GM10248 (cell line): ENCODE data around the gene SNX30.

Source experiments
- CTCF ChIA-PET: fragments of 300-600 bp; sonication (Branson Sonifier 250); formaldehyde crosslinking; extraction: SDS; loops from one replicate; lab custom pipeline; 2021; ENCODE audit warnings: antibody characterized with exemption; lab: Yijun Ruan, JAX
- POLR2A ChIA-PET: fragments of 350-650 bp; sonication (Branson Sonifier 250); formaldehyde crosslinking; extraction: SDS; loops from one replicate; lab custom pipeline; 2020; ENCODE audit warnings: antibody characterized with exemption; lab: Yijun Ruan, JAX
- DNase-seq: peaks from one replicate; pipeline ENCODE4 v3.0.0; 2012; ENCODE audit errors: extremely low spot score
- TF ChIP-seq, protein P1 (sequence below): IDR thresholded peaks from 2 replicates; pipeline ENCODE4 v1.5.1; 2012; ENCODE audit warnings: mild to moderate bottlenecking, low read depth; ENCODE audit errors: extremely low read depth, missing control alignments, control extremely low read depth

The SNX30 gene

DNA sequence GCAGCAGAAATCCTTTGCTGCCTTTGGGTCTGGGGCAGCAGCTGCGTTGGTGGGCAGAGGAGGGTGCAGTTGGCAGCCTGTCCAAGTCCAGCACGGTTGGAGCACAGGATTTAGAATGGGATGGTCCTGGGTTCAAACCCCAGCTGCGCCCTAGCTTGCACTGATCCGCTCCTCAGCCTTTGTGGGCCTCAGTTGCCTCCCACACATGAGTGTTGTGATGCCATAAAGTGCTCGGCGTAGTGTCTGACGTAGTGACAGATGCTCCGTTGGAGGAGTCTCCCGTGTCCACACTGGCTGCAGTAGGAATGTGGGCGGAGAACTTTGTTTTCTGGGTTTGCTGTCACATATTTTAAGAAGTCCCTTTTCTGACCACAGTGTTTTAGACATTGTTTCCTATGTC, 104.1 kb downstream of the SNX30 start:
- TF ChIP-seq, protein P1, sequence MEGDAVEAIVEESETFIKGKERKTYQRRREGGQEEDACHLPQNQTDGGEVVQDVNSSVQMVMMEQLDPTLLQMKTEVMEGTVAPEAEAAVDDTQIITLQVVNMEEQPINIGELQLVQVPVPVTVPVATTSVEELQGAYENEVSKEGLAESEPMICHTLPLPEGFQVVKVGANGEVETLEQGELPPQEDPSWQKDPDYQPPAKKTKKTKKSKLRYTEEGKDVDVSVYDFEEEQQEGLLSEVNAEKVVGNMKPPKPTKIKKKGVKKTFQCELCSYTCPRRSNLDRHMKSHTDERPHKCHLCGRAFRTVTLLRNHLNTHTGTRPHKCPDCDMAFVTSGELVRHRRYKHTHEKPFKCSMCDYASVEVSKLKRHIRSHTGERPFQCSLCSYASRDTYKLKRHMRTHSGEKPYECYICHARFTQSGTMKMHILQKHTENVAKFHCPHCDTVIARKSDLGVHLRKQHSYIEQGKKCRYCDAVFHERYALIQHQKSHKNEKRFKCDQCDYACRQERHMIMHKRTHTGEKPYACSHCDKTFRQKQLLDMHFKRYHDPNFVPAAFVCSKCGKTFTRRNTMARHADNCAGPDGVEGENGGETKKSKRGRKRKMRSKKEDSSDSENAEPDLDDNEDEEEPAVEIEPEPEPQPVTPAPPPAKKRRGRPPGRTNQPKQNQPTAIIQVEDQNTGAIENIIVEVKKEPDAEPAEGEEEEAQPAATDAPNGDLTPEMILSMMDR, result no peak
- ChIA-PET CTCF (interaction anchor here (2.6 to 4.7 kb wide), 2 partner anchors 9 to 48 kb away, joined by 14 to 25 read pairs; no protein-coding TSS in a partner anchor), POLR2A (no interaction called here)
- no peak for DNase-seq

DNA sequence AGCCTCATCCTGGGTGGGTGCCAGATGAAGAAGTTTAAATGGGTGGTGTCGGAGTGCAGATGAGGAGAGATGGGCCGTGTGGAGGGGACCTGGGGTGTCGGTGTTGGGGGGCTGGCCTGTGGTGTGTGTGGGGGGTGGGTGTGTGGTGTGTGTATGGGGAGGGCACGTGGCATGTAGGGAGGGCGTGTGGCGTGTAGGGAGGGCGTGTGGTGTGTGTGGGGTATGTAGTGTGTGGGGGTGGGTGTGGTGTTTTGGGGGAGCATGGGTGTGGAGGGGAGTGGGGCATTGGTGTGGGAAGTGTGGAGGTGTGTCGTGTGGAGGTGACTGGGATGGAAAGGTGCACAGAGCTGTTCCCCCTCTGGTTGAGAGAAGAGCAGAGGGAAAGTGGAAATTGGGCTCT, 105.6 kb downstream of the SNX30 start:
- CTCF ChIA-PET, result interaction anchor here (1.0 to 4.7 kb wide), 5 partner anchors 10 to 47 kb away, joined by 3 to 25 read pairs (median 13); no protein-coding TSS in a partner anchor
- DNase-seq, result no peak
- TF ChIP-seq, protein P1, result no peak
- POLR2A ChIA-PET, result no interaction called here

DNA sequence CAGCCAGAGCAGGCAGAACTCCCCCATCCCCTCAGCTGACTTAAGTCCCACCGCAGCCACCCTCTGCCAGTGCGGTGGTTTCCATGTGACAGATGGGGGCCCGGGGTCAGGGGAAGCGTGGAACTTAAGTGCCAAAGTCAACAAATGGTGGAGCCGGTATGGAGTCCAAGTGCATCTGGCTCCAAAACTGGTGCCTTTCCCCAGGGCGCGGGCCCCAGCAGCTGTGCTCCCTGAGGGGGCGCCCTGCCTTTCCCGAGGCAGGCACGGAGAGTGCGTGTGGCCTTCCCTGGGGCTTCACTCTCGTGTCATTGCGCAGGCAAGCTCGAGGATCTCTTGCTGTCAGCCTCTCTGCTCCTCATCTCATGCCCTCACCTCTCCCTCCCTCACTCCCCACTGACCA, 106.3 kb downstream of the SNX30 start:
- TF ChIP-seq, protein P1, result no peak
- DNase-seq, result no peak
- CTCF ChIA-PET, result interaction anchor here (1.6 to 4.7 kb wide), 4 partner anchors 11 to 47 kb away, joined by 5 to 25 read pairs (median 10); no protein-coding TSS in a partner anchor
- POLR2A ChIA-PET, result no interaction called here

DNA sequence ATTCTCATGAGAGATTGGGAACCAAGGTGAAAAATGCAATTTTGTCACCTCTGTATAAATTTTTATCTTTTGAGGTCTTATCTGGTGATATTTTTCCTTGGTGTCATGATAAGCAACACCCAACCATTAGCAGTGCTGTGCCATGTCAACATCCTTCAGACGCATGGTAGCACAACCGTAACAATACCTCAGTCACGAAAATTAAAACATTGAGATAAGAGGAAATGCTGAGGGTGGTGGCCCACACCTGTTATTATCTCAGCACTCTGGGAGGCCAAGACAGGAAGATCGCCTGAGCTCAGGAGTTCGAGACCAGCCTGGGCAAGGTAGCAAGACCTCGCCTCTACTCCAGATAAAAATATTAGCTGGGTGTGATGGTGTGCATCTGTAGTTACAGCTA, 107.4 kb downstream of the SNX30 start:
- DNase-seq, result no peak
- TF ChIP-seq, protein P1, result no peak
- ChIA-PET POLR2A (no interaction called here), CTCF (interaction anchor here (1.0 to 4.7 kb wide), 8 partner anchors 10 to 45 kb away, joined by 3 to 25 read pairs (median 6); no protein-coding TSS in a partner anchor)

DNA sequence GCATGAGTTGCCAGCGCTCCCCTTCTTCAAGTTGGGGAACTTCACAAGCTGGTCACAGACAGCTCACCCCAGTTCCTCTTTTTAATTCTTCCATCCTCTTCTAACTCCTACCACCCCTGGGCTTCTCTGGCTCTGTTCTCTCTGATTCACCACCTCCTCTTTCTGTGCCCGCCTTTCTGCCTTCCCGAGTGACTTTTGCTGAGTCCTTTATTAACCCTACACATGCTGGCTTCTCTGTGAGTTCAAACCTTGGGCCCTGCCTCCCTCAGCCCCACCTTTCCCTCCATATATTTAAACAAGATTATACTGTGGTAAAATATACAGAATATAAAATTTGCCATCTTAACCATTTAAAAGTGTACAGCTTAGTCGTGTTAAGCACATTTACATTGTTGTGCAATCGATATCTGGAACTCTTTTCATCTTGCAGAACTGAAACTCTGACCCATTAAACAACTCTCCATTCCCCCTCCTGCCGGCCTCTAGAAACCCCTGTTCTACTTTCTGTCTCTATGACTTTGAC, 108.1 kb downstream of the SNX30 start:
- peak; percentile 65 for DNase-seq
- POLR2A ChIA-PET, result no interaction called here

DNA sequence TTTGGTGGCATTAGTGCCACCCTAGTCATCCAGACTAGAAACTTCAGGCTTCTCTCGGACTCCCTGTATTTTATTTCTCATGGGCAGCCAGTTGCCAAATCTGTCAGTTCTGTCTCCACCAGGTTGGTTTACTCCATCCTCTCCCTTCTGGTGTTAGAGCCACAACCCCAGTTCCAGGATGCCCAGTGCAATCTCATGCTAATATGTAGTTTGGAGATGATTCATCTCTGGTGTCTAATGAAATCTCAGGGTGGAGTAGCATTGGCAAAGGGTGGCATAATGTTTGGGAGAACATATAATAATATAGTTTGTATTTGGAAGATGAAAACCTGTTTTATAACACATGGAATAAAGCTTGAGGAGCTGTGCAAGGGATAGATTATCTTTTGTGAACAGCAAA, 109.9 kb downstream of the SNX30 start:
- TF ChIP-seq, protein P1, result no peak
- POLR2A ChIA-PET, result no interaction called here
- CTCF ChIA-PET, result interaction anchor here (0.8 to 2.3 kb wide), 4 partner anchors 9 to 42 kb away, joined by 3 to 11 read pairs (median 4); no protein-coding TSS in a partner anchor
- no peak for DNase-seq

More for the DNA sequence above, 108.1 kb downstream of the SNX30 start:
- TF ChIP-seq, protein P1, result no peak
- CTCF ChIA-PET, result interaction anchor here (1.0 to 4.7 kb wide), 8 partner anchors 9 to 45 kb away, joined by 3 to 25 read pairs (median 6); no protein-coding TSS in a partner anchor
